GM12873 (cell line): ENCODE measurements around the gene MAP1LC3B.

ENCODE experiments used
- CTCF ChIP-seq: IDR thresholded peaks from 2 replicates; pipeline ENCODE4 v1.5.1; 2012; ENCODE audit warnings: low read depth, mild to moderate bottlenecking, moderate library complexity, low read length, control low read depth; ENCODE audit not compliant: insufficient read depth; ENCODE audit errors: missing control alignments

Gene MAP1LC3B

GRCh38 chr16:87443016-87443415 lies 50.9 kb downstream of the MAP1LC3B start:
- no peak for TF ChIP-seq CTCF

- TF ChIP-seq CTCF, result no peak
These were observed 51.8 kb downstream of the MAP1LC3B start for GRCh38 chr16:87443964-87444363.

- TF ChIP-seq CTCF, result no peak
These were observed 53.4 kb downstream of the MAP1LC3B start for GRCh38 chr16:87445486-87445885.

GRCh38 chr16:87446479-87446878 lies 54.3 kb downstream of the MAP1LC3B start:
- no peak for TF ChIP-seq CTCF

GRCh38 chr16:87447323-87447722 lies 55.2 kb downstream of the MAP1LC3B start:
- TF ChIP-seq CTCF, result no peak

GRCh38 chr16:87448866-87449265 lies 56.7 kb downstream of the MAP1LC3B start:
- no peak for TF ChIP-seq CTCF

GRCh38 chr16:87451563-87452210 lies 59.6 kb downstream of the MAP1LC3B start:
- TF ChIP-seq CTCF, result no peak

- TF ChIP-seq CTCF, result no peak
These were observed 61.2 kb downstream of the MAP1LC3B start for GRCh38 chr16:87453326-87453725.
